GM18502 (cell line): ENCODE measurements around the gene USP30.
A peak's percentile ranks its signal among the peaks of the same experiment; 100 is the strongest.

ENCODE experiments used
- ATAC-seq: cut with Tn5 transposase; IDR thresholded peaks from one replicate; pipeline ENCODE4 v1.9.1; 2021; ENCODE audit warnings: mild to moderate bottlenecking; ENCODE audit not compliant: unreplicated experiment, poor library complexity

USP30 gene

DNA sequence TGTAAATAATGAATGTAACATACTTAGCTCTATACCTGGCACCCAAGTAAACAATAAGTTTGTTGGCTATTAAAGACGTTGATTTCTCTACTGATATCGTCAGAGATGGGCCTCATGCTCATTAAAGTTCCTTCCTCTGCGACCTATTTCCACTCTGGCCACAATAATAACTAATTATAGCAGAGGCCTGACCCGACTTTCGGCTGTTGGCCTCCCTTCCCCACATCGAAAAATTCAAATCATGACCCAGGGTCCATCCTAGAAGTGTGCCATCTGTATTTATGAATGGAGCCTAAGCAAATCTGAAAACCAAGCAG lies 321 bp upstream of the USP30 start:
- ATAC-seq: no peak

- peak; percentile 43 for ATAC-seq
These were observed 1.2 kb downstream of the USP30 start for GRCh38 chr12:109053382-109054123.

DNA sequence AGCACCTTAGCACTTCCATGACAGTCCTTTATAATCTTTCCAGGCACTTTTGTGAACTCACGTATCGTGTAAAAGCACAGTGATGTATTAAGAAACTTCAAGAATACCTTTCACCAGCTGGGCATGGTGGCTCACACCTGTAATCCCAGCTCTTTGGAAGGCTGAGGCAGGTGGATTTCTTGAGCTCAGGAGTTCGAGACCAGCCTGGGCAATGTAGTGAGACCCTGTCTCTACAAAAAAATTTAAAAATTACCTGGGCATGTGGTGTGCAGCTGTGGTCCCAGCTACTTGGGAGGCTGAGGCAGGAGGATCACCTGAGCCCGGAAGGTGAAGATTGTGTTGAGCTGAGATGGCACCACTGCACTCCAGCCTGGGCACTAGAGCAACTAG lies 1.7 kb downstream of the USP30 start:
- peak; percentile 6 for ATAC-seq

DNA sequence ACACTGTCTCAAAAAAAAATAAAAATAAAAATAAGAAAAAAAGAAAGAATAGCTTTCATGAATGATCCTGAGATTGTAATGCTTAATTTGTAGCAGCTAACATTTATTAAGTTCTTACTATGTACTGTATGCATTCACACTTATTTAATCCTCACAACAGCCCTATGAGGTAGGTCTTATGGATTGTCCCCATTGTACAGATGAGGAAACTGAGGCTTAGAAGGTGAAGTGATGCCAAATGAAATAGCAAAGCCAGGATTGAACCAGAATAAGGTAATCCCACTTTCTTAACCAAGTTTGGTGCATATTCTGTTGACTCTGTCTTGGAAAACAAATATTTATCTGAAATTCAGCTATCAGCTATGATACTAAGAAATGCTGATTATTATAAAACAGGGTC lies 2.1 kb downstream of the USP30 start:
- no peak for ATAC-seq

GRCh38 chr12:109056891-109057290 lies 4.5 kb downstream of the USP30 start:
- no peak for ATAC-seq

DNA sequence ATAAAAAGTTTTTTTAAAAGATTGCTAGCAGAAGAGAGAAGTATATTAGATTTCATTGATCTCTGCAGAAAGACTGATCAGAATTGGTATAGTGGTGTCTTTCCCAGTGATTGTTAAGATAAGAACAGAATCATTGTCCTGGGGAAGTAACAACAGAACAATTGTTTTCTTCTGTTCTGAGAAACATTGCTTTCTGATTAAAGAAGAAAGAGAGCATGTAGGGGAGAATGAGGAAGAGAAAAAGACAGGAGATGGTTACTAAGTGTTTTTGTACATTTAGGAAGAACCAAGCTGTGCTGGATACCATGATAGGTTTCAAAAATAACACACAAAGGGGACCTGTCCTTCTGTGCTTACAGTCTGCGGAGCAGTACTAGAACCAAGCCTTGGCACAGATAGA lies 5.0 kb downstream of the USP30 start:
- no peak for ATAC-seq

GRCh38 chr12:109058773-109059172 lies 6.4 kb downstream of the USP30 start:
- ATAC-seq: no peak

GRCh38 chr12:109064143-109064542 lies 11.8 kb downstream of the USP30 start:
- ATAC-seq: no peak

- no peak for ATAC-seq
These were observed 12.9 kb downstream of the USP30 start for GRCh38 chr12:109065154-109065852.

DNA sequence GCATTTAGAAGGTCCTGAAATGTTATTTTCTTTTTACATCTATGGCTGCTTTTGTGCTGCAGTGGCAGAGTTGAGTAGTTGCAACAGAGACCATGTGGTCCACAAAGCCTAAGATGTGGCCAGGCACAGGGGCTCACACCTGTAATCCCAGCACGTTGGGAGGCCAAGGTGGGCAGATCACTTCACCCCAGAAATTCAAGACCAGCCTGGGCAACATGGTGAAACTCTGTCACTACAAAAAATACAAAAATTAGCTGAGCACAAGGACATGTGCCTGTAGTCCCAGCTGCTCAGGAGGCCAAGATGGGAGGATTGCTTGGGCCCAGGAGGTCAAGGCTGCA lies 13.4 kb downstream of the USP30 start:
- ATAC-seq: no peak

DNA sequence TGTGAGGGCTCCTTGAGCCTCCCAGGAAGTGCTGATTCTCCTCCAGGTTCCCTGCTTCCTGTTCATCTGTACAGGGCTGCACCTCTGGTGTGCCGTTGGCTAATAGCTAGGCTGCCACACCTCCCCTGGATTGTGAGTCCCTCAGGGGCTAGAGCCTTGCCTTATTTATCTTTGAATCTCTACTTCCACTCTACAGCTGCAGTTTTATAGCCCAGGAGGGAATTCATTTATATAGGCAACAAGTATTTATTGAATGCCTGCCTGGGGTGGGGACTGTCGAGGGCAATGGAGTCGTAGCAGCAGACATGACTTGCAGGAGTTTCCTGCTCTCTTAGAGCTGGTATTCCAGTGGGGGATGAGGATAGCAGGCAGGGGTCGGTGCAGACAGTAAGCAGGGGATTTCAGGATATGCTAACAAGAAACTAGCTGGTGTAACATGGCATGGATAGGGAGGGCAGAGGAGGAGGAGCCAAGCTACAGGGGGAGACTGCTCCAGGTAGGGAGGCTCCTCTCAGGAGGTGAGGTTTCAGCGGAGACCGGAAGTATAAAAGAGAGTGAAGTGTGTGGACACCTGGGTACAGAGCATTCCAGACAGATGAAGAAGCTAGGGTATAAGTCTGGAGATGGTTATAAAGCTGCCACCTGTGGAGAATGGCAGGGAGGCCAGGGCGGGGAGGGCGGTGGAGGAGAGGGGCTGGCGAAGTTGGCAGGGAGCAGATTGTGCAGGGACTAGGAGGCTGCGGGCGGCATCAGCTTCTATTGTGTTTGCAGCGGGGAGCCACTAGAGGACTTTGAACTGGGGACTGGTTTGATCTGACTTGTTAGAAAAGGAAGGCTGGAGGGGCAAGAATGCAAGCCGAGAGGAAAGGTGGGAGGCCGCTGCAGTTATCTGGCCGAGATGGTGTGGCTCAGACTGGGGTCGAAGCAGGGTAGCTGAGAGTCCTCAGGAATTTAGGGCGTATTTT lies 17.2 kb downstream of the USP30 start:
- ATAC-seq: no peak

DNA sequence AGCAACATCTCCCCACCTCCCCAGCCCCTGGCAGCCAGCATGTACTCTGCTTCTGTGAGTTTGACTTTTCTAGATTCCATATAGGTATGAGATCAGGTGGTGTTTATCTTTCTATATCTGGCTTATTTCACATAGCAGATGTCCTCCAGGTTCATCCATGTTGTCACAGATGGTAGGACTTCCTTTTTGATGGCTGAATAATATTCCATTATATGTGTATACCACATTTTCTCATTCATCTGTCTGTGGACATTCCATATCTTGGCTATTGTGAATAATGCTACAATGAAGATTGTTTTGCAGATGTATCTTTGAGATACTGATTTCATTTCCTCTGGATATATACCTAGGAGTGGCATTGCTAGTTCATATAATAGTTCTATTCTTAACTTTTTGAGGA lies 22.5 kb downstream of the USP30 start:
- ATAC-seq: no peak

DNA sequence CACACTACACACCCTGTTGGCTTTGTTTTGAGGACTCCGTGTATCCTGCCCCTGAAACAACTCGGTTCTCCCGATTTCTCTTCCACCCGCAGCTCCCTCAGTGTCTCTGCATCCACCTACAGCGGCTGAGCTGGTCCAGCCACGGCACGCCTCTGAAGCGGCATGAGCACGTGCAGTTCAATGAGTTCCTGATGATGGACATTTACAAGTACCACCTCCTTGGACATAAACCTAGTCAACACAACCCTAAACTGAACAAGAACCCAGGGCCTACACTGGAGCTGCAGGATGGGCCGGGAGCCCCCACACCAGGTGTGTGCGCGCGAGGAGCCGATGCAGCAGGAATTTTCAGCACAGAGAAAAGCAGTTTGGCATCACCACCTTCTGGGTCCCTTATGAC lies 30.4 kb downstream of the USP30 start:
- no peak for ATAC-seq

DNA sequence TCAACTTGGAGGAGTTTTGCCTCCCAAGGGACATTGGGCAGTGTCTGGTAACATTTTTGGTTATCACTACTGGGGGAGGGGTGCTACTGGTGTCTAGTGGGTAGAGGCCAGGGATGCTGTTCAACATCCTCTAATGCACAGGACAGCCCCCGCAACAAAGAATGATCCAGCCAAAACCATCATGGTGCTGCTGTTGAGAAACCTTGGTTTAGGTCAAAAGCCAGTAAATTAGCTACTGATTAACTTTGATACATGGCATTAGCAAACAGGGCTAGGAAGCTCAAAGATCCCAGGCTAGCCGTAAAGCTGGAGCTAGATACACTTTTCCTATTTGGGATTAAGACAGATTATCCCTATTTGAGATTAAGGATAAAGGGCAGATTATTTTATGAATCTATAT lies 32.0 kb downstream of the USP30 start:
- ATAC-seq: no peak

DNA sequence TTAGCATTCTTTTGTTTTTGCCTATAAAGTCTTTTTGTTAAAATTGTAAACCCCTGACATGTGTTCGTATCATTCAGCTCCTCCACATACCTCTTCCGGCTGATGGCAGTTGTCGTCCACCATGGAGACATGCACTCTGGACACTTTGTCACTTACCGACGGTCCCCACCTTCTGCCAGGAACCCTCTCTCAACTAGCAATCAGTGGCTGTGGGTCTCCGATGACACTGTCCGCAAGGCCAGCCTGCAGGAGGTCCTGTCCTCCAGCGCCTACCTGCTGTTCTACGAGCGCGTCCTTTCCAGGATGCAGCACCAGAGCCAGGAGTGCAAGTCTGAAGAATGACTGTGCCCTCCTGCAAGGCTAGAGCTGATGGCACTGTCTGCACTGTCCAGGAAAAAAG lies 33.2 kb downstream of the USP30 start:
- ATAC-seq: no peak

DNA sequence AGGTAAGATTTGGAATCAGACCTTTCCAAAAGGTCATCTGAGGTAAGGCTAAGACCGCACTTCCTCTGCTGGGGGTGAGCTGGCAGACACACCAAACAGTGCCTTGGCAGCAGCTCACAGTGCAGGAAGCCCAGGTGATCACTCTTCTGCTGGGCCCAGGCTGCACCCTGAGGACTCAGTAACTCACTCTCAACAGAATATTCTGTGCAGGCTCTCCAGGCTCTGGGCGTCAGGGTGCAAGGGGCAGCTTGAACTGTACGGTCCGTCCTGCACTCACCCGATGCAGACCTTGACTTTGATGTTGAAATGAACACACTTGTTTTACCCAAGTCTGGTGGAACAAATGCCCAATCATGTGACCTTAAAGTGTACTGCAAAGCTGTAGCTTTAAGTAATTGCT lies 34.9 kb downstream of the USP30 start:
- ATAC-seq: no peak

DNA sequence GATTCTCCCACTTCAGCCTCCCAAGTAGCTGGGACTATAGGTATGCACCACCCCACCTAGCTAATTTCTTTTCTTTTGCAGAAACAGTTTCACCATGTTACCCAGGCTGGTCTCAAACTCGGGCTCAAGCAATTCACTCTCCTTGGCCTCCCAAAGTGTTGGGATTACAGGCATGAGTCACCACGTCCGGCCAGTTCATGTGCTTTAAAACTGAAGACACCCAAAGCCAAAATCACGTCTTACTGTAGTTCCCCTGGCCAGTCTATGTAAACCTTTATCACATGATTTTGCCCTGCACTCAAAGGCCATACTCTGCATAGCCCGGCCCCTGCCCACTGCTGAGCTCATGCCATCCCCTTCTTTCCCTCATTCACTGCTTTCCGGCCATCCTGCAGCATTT lies 36.4 kb downstream of the USP30 start:
- ATAC-seq: no peak

- no peak for ATAC-seq
These were observed 37.3 kb downstream of the USP30 start for GRCh38 chr12:109089683-109090082.

GRCh38 chr12:109092497-109093021 lies 40.2 kb downstream of the USP30 start:
- ATAC-seq: no peak

GRCh38 chr12:109093022-109093918 lies 40.9 kb downstream of the USP30 start, which contains the start of gene ALKBH2:
Gene ALKBH2 (minus strand): TSS chr12:109093472. CDS start chr12:109092786, 686 bp downstream.
- ATAC-seq: peak; percentile 72
